HEK293 (cell line): ENCODE measurements around the gene ZNF394.
A peak's percentile ranks its signal among the peaks of the same experiment; 100 is the strongest.

ENCODE experiments used
- CTCF ChIA-PET: fragments of 350-600 bp; formaldehyde crosslinking; extraction: SDS; loops from one replicate; lab custom pipeline; 2021; ENCODE audit warnings: antibody characterized with exemption; lab: Yijun Ruan, JAX
- POLR2A ChIA-PET: fragments of 300-600 bp; formaldehyde crosslinking; extraction: SDS; loops from one replicate; lab custom pipeline; 2020; ENCODE audit warnings: antibody characterized with exemption, inconsistent platforms; lab: Yijun Ruan, JAX
- H3K27ac ChIP-seq: fragments of 200-500 bp; sonication (Bioruptor generic); 2 replicates; pipeline ENCODE4 v1.5.1; 2014; ENCODE audit warnings: low read depth, low read length, control low read depth, inconsistent platforms; ENCODE audit errors: extremely low read depth
- H3K36me3 ChIP-seq, 2 experiments: fragments of 200-500 bp in 1 of 2; sonication (Bioruptor generic) in 1 of 2; 1 replicate in 1 of 2; 2 replicates in 1 of 2; pipeline ENCODE4 v1.5.1; 2014 to 2017; ENCODE audit warnings: inconsistent platforms in 2 of 2, low read length in 2 of 2; ENCODE audit not compliant: control insufficient read depth in 2 of 2, insufficient read depth in 1 of 2
- H3K4me1 ChIP-seq: fragments of 200-500 bp; sonication (Bioruptor generic); 2 replicates; pipeline ENCODE4 v1.5.1; 2014; ENCODE audit warnings: mild to moderate bottlenecking, low read length, inconsistent platforms; ENCODE audit not compliant: control insufficient read depth, insufficient read depth
- H3K4me3 ChIP-seq: 2 replicates; pipeline ENCODE4 v1.5.1; 2011; ENCODE audit warnings: low read depth, mild to moderate bottlenecking, control low read depth, low read length, moderate library complexity
- H3K9me3 ChIP-seq: fragments of 200-500 bp; sonication (Bioruptor generic); 2 replicates; pipeline ENCODE4 v1.5.1; 2014; ENCODE audit warnings: low read depth, low read length, inconsistent platforms; ENCODE audit not compliant: control insufficient read depth, insufficient read depth
- BCL11A ChIP-seq: fragments of 450-650 bp; formaldehyde crosslinking; IDR thresholded peaks from 2 replicates; pipeline ENCODE4 v1.5.1; 2016; ENCODE audit warnings: low read depth, missing biosample characterization, missing genetic modification characterization
- BCL11B ChIP-seq: fragments of 450-650 bp; formaldehyde crosslinking; IDR thresholded peaks from 2 replicates; pipeline ENCODE4 v1.5.1; 2016; ENCODE audit warnings: low read depth, missing biosample characterization, missing genetic modification characterization
- HIC1 ChIP-seq: fragments of 450-650 bp; formaldehyde crosslinking; IDR thresholded peaks from 2 replicates; pipeline ENCODE4 v1.5.1; 2016; ENCODE audit warnings: missing biosample characterization, missing genetic modification characterization
- REPIN1 ChIP-seq: fragments of 450-650 bp; formaldehyde crosslinking; IDR thresholded peaks from 2 replicates; pipeline ENCODE4 v1.5.1; 2017; ENCODE audit warnings: missing biosample characterization, missing genetic modification characterization, low read depth
- SALL2 ChIP-seq: fragments of 450-650 bp; formaldehyde crosslinking; IDR thresholded peaks from 2 replicates; pipeline ENCODE4 v1.5.0; 2017; ENCODE audit warnings: missing biosample characterization, mild to moderate bottlenecking, missing genetic modification characterization, borderline replicate concordance
- WT1 ChIP-seq: fragments of 450-650 bp; formaldehyde crosslinking; IDR thresholded peaks from 2 replicates; pipeline ENCODE4 v1.5.1; 2016; ENCODE audit warnings: missing biosample characterization, missing genetic modification characterization
- ZBTB8A ChIP-seq: fragments of 450-650 bp; formaldehyde crosslinking; IDR thresholded peaks from 2 replicates; pipeline ENCODE4 v1.5.1; 2016; ENCODE audit warnings: missing biosample characterization, missing genetic modification characterization
- ZFP3 ChIP-seq: fragments of 450-650 bp; formaldehyde crosslinking; IDR thresholded peaks from 2 replicates; pipeline ENCODE4 v1.5.1; 2016; ENCODE audit warnings: low read depth, missing biosample characterization, missing genetic modification characterization
- ZNF132 ChIP-seq: fragments of 450-650 bp; formaldehyde crosslinking; IDR thresholded peaks from 2 replicates; pipeline ENCODE4 v1.5.1; 2017; ENCODE audit warnings: missing biosample characterization, missing genetic modification characterization, borderline replicate concordance
- ZNF184 ChIP-seq: fragments of 450-650 bp; IDR thresholded peaks from 2 replicates; pipeline ENCODE4 v1.5.1; 2018; ENCODE audit warnings: missing biosample characterization, mild to moderate bottlenecking, missing genetic modification characterization
- ZNF311 ChIP-seq: fragments of 450-650 bp; formaldehyde crosslinking; IDR thresholded peaks from 2 replicates; pipeline ENCODE4 v1.5.1; 2017; ENCODE audit warnings: missing biosample characterization, missing genetic modification characterization, borderline replicate concordance
- ZNF350 ChIP-seq: fragments of 450-650 bp; formaldehyde crosslinking; IDR thresholded peaks from 2 replicates; pipeline ENCODE4 v1.5.0; 2017; ENCODE audit warnings: missing biosample characterization, mild to moderate bottlenecking, missing genetic modification characterization
- ZNF354C ChIP-seq: fragments of 450-650 bp; formaldehyde crosslinking; IDR thresholded peaks from 2 replicates; pipeline ENCODE4 v1.5.1; 2016; ENCODE audit warnings: missing biosample characterization, missing genetic modification characterization, low read depth, borderline replicate concordance
- ZNF362 ChIP-seq: fragments of 450-650 bp; formaldehyde crosslinking; IDR thresholded peaks from 2 replicates; pipeline ENCODE4 v1.5.1; 2016; ENCODE audit warnings: missing biosample characterization, missing genetic modification characterization
- ZNF433 ChIP-seq: fragments of 450-650 bp; formaldehyde crosslinking; IDR thresholded peaks from 2 replicates; pipeline ENCODE4 v1.5.1; 2016; ENCODE audit warnings: missing biosample characterization, missing genetic modification characterization, low read depth
- ZNF449 ChIP-seq: fragments of 450-650 bp; formaldehyde crosslinking; IDR thresholded peaks from 2 replicates; pipeline ENCODE4 v1.5.1; 2017; ENCODE audit warnings: missing biosample characterization, mild to moderate bottlenecking, missing genetic modification characterization, moderate library complexity
- ZNF510 ChIP-seq: fragments of 450-650 bp; formaldehyde crosslinking; IDR thresholded peaks from 2 replicates; pipeline ENCODE4 v1.5.1; 2018; ENCODE audit warnings: mild to moderate bottlenecking, missing genetic modification characterization, missing biosample characterization; ENCODE audit not compliant: insufficient replicate concordance
- ZNF521 ChIP-seq: fragments of 450-650 bp; formaldehyde crosslinking; IDR thresholded peaks from 2 replicates; pipeline ENCODE4 v1.5.1; 2017; ENCODE audit warnings: missing biosample characterization, mild to moderate bottlenecking, missing genetic modification characterization
- ZNF549 ChIP-seq: fragments of 450-650 bp; IDR thresholded peaks from 2 replicates; pipeline ENCODE4 v1.5.1; 2018; ENCODE audit warnings: missing biosample characterization, missing genetic modification characterization, mild to moderate bottlenecking, inconsistent platforms, moderate library complexity
- ZNF560 ChIP-seq: fragments of 450-650 bp; formaldehyde crosslinking; IDR thresholded peaks from 2 replicates; pipeline ENCODE4 v1.5.1; 2017; ENCODE audit warnings: missing biosample characterization, missing genetic modification characterization, borderline replicate concordance
- ZSCAN30 ChIP-seq: fragments of 450-650 bp; IDR thresholded peaks from 2 replicates; pipeline ENCODE4 v1.5.1; 2018; ENCODE audit warnings: missing biosample characterization, mild to moderate bottlenecking, missing genetic modification characterization, moderate library complexity
- TF ChIP-seq, protein P1 (sequence below): fragments of 450-650 bp; formaldehyde crosslinking; IDR thresholded peaks from 2 replicates; pipeline ENCODE4 v1.5.1; 2017; ENCODE audit warnings: missing biosample characterization, missing genetic modification characterization
- TF ChIP-seq, protein P2 (sequence below): fragments of 450-650 bp; formaldehyde crosslinking; optimal IDR thresholded peaks from 2 replicates; pipeline ENCODE3; 2016; ENCODE audit warnings: missing biosample characterization, mild to moderate bottlenecking, missing genetic modification characterization

Gene ZNF394

DNA sequence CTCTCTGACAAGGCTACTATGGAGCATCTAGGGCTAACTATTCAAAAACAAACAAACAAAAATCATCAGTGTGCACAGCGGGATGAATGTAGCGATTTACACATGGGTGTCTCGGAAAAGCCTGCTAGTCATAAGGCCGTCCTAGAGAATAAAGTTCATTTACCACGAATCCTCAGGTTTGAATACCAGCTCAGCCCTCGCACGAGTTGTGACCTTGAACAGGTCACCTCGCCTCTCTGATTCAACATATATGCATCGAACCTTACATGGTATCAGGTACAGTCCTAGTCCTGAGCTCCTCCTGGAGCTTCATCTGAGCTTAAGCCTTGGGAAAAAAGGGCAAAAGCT, 34.7 kb downstream of the ZNF394 start:
- POLR2A ChIA-PET: interaction anchor here (0.9 to 1.0 kb wide), 2 partner anchors 8 to 10 kb away, joined by 3 read pairs; no protein-coding TSS in a partner anchor
- H3K9me3 ChIP-seq: no peaks in the 10 kb centered on the region
- peak overlapping the region; percentile 76 for H3K27ac ChIP-seq
- H3K36me3 ChIP-seq: peaks cover 13 to 21% of the 10 kb centered on the region in 2 experiments; a peak in 2 of 3 replicates
- H3K4me3 ChIP-seq: peak overlapping the region; percentile 75
- CTCF ChIA-PET: interaction anchor here (1.0 kb wide), 1 partner anchor 152 kb away, joined by 3 read pairs; the partner anchor contains the start of gene ZSCAN25
- no peaks in the 10 kb centered on the region for H3K4me1 ChIP-seq
- TF ChIP-seq, protein P1, sequence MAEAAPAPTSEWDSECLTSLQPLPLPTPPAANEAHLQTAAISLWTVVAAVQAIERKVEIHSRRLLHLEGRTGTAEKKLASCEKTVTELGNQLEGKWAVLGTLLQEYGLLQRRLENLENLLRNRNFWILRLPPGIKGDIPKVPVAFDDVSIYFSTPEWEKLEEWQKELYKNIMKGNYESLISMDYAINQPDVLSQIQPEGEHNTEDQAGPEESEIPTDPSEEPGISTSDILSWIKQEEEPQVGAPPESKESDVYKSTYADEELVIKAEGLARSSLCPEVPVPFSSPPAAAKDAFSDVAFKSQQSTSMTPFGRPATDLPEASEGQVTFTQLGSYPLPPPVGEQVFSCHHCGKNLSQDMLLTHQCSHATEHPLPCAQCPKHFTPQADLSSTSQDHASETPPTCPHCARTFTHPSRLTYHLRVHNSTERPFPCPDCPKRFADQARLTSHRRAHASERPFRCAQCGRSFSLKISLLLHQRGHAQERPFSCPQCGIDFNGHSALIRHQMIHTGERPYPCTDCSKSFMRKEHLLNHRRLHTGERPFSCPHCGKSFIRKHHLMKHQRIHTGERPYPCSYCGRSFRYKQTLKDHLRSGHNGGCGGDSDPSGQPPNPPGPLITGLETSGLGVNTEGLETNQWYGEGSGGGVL (tag by site-specific recombination): no peak
- no peak for TF ChIP-seq ZSCAN30 (tag by site-specific recombination)
- no peak for TF ChIP-seq ZNF549 (tag by site-specific recombination)
- no peak for TF ChIP-seq ZNF449

DNA sequence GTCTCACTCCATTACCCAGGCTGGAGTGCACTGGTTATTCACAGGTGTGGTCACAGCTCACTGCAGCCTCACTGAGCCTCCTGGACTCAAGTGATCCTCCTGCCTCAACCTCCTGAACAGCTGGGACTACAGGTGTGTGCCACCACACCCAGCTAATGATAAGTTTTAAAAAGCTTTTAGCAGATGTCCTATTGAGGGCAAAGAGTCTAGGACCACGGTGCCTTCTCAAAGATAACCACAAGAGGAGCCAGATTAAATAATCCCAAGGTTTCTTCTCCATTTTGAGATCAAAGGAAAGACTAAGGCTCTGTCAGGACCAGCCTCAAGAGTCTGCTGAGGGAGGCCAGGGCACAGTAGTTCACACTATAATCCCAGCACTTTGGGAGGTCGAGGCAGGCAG, 38.9 kb downstream of the ZNF394 start:
- H3K4me3 ChIP-seq: no peak overlapping the region
- CTCF ChIA-PET: no interaction called here
- no peaks in the 10 kb centered on the region for H3K9me3 ChIP-seq
- H3K27ac ChIP-seq: no peak overlapping the region
- POLR2A ChIA-PET: interaction anchor here (1.3 kb wide), 1 partner anchor 43 kb away, joined by 6 read pairs; the partner anchor contains the start of gene ZKSCAN5
- no peak for TF ChIP-seq BCL11A (tag by site-specific recombination)
- no peak for TF ChIP-seq ZNF354C (tag by site-specific recombination)
- TF ChIP-seq ZNF184 (tag by site-specific recombination): no peak
- no peak for TF ChIP-seq ZNF433 (tag by site-specific recombination)
- TF ChIP-seq HIC1 (tag by site-specific recombination): no peak
- no peak for TF ChIP-seq ZNF311 (tag by site-specific recombination)
- no peak for TF ChIP-seq ZNF521 (tag by site-specific recombination)
- TF ChIP-seq REPIN1: no peak
- H3K36me3 ChIP-seq: peaks cover 23 to 63% of the 10 kb centered on the region in 2 experiments
- no peaks in the 10 kb centered on the region for H3K4me1 ChIP-seq

GRCh38 chr7:99460651-99461050, 39.4 kb downstream of the ZNF394 start:
- TF ChIP-seq ZNF132 (tag by site-specific recombination) (no peak), ZBTB8A (tag by site-specific recombination) (no peak), ZFP3 (tag by site-specific recombination) (no peak), ZNF560 (tag by site-specific recombination) (no peak), SALL2 (no peak), WT1 (tag by site-specific recombination) (no peak), BCL11B (tag by site-specific recombination) (no peak), ZNF510 (tag by site-specific recombination) (no peak), ZNF350 (tag by site-specific recombination) (no peak), ZNF362 (tag by site-specific recombination) (no peak), ZNF184 (tag by site-specific recombination) (no peak)
- TF ChIP-seq, protein P2, sequence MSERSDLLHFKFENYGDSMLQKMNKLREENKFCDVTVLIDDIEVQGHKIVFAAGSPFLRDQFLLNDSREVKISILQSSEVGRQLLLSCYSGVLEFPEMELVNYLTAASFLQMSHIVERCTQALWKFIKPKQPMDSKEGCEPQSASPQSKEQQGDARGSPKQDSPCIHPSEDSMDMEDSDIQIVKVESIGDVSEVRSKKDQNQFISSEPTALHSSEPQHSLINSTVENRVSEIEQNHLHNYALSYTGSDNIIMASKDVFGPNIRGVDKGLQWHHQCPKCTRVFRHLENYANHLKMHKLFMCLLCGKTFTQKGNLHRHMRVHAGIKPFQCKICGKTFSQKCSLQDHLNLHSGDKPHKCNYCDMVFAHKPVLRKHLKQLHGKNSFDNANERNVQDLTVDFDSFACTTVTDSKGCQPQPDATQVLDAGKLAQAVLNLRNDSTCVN (tag by site-specific recombination): no peak
- Histone ChIP-seq H3K36me3 (peaks cover 23 to 69% of the 10 kb centered on the region in 2 experiments), H3K4me1 (no peaks in the 10 kb centered on the region), H3K9me3 (no peaks in the 10 kb centered on the region), H3K4me3 (no peak overlapping the region), H3K27ac (no peak overlapping the region)
- ChIA-PET POLR2A (interaction anchor here (1.3 kb wide), 1 partner anchor 44 kb away, joined by 6 read pairs; the partner anchor contains the start of gene ZKSCAN5), CTCF (interaction anchor here (1.0 kb wide), 1 partner anchor 10 kb away, joined by 3 read pairs; no protein-coding TSS in a partner anchor)
